B cell (primary cell): Measurements from ENCODE around the gene PIWIL1. TPM values are rescaled to one million over a fixed set of nuclear protein-coding genes. Genes with fewer than 3 reads are reported as not detected.

Experiments used
- ATAC-seq: fragments of 200-7000 bp; cut with Tn5 transposase; one replicate; pipeline ENCODE4 v1.10.0; 2021; ENCODE audit warnings: low read depth, mild to moderate bottlenecking, moderate number of reproducible peaks, moderate library complexity
- CTCF ChIA-PET: fragments of 350-600 bp; sonication (Branson Sonifier 250); formaldehyde crosslinking; loops from one replicate; lab custom pipeline; 2021; ENCODE audit warnings: antibody characterized with exemption, inconsistent platforms; lab: Charles Lee
- POLR2A ChIA-PET: fragments of 350-600 bp; sonication (Branson Sonifier 250); formaldehyde crosslinking; loops from one replicate; lab custom pipeline; 2021; ENCODE audit warnings: antibody characterized with exemption; lab: Charles Lee
- DNase-seq: peaks from one replicate; pipeline ENCODE4 v3.0.0; 2013
- H2AFZ ChIP-seq: 2 replicates; pipeline ENCODE4 v1.6.1; 2012; ENCODE audit warnings: mild to moderate bottlenecking, low read depth, low read length; ENCODE audit not compliant: insufficient read depth, poor library complexity, severe bottlenecking
- H3K27ac ChIP-seq, 2 donors: 1 replicate in 1 of 2; 2 replicates in 1 of 2; pipeline ENCODE4 v1.5.1; 2012 to 2013; ENCODE audit warnings: low read length in 2 of 2, mild to moderate bottlenecking in 2 of 2, moderate library complexity in 1 of 2
- H3K27me3 ChIP-seq, 4 experiments: fragments of 200-600 bp in 1 of 4; sonication (generic) in 1 of 4; replicated peaks in 1 of 4; 1 replicate in 2 of 4; 2 replicates in 2 of 4; pipeline versions ENCODE4 v1.6.1 to v1.7.0; 2013 to 2016; ENCODE audit warnings: low read length in 3 of 4, mild to moderate bottlenecking in 2 of 4, mixed read lengths in 1 of 4, moderate library complexity in 1 of 4; ENCODE audit not compliant: insufficient read depth in 4 of 4, control insufficient read depth in 3 of 4; ENCODE audit errors: control extremely low read depth in 1 of 4
- H3K36me3 ChIP-seq, 2 experiments: replicated peaks in 1 of 2; 1 replicate in 1 of 2; 2 replicates in 1 of 2; pipeline versions ENCODE4 v1.6.1 to v1.7.1; 2013; ENCODE audit warnings: low read length in 1 of 2; ENCODE audit not compliant: insufficient read depth in 2 of 2, control insufficient read depth in 1 of 2; ENCODE audit errors: control extremely low read depth in 1 of 2, extremely low read depth in 1 of 2
- H3K4me1 ChIP-seq, 2 donors: fragments of 200-600 bp in 1 of 2; sonication (generic) in 1 of 2; 1 replicate in 1 of 2; 2 replicates in 1 of 2; pipeline versions ENCODE4 v1.5.1 to v1.6.1; 2013 to 2017; ENCODE audit warnings: low read length in 2 of 2; ENCODE audit not compliant: control insufficient read depth in 2 of 2, insufficient read depth in 2 of 2
- H3K4me2 ChIP-seq: replicated peaks from 2 replicates; pipeline ENCODE3; 2012; ENCODE audit warnings: mild to moderate bottlenecking, low read depth, low read length; ENCODE audit not compliant: poor library complexity, severe bottlenecking
- H3K4me3 ChIP-seq, 5 experiments: fragments of 200-600 bp in 1 of 5; sonication (generic) in 1 of 5; 1 replicate in 3 of 5; 2 replicates in 2 of 5; pipeline versions ENCODE4 v1.5.1 to v1.7.0; 2011 to 2016; ENCODE audit warnings: low read length in 4 of 5, mild to moderate bottlenecking in 4 of 5, low read depth in 2 of 5, control low read depth in 1 of 5, moderate library complexity in 1 of 5; ENCODE audit not compliant: insufficient read depth in 1 of 5; ENCODE audit errors: control extremely low read depth in 1 of 5, extremely low read depth in 1 of 5
- H3K79me2 ChIP-seq: fragments of 200-600 bp; sonication (generic); one replicate; pipeline ENCODE4 v1.6.0; 2016; ENCODE audit warnings: low read length; ENCODE audit not compliant: control insufficient read depth, insufficient read depth
- H3K9ac ChIP-seq: fragments of 200-600 bp; sonication (generic); 2 replicates; pipeline ENCODE4 v1.6.1; 2017; ENCODE audit warnings: mild to moderate bottlenecking, low read length, moderate library complexity
- H3K9me3 ChIP-seq, 3 donors: one replicate each; pipeline versions ENCODE4 v1.6.1 to v1.7.1; 2013; ENCODE audit warnings: low read length in 2 of 3; ENCODE audit not compliant: control insufficient read depth in 2 of 3, insufficient read depth in 1 of 3; ENCODE audit errors: control extremely low read depth in 1 of 3
- H4K20me1 ChIP-seq: 2 replicates; pipeline ENCODE4 v1.6.0; 2012; ENCODE audit warnings: mild to moderate bottlenecking, low read length; ENCODE audit not compliant: insufficient read depth, control insufficient read depth, poor library complexity, severe bottlenecking
- H3K27ac Mint-ChIP-seq: one replicate; pipeline ENCODE4 v1.8.0; 2021; ENCODE audit warnings: mixed read lengths
- H3K27me3 Mint-ChIP-seq: one replicate; pipeline ENCODE4 v1.8.0; 2021; ENCODE audit warnings: mixed read lengths
- H3K4me1 Mint-ChIP-seq: one replicate; pipeline ENCODE4 v1.8.0; 2021; ENCODE audit warnings: mixed read lengths
- H3K4me3 Mint-ChIP-seq: one replicate; pipeline ENCODE4 v1.8.0; 2021; ENCODE audit warnings: mixed read lengths
- H3K9me3 Mint-ChIP-seq: one replicate; pipeline ENCODE4 v1.8.0; 2022; ENCODE audit warnings: mixed read lengths; ENCODE audit not compliant: insufficient read depth
- CTCF ChIP-seq: fragments of 200-600 bp; IDR thresholded peaks from one replicate; pipeline ENCODE4 v1.8.0; 2022; ENCODE audit warnings: antibody characterized with exemption, mild to moderate bottlenecking
- EZH2 ChIP-seq: IDR thresholded peaks from 2 replicates; pipeline ENCODE4 v1.6.1; 2012; ENCODE audit warnings: borderline replicate concordance, low read depth, mild to moderate bottlenecking, moderate library complexity, low read length; ENCODE audit not compliant: insufficient read depth, poor library complexity, severe bottlenecking
- WGBS: methylation state at CpG from one replicate; pipeline ENCODE4 v1.1.5; 2013; ENCODE audit warnings: missing lambda C conversion rate; ENCODE audit not compliant: insufficient coverage; 5-methylcytosine and 5-hydroxymethylcytosine counted together
- intact Hi-C: fragments of 100-400 bp; cut with micrococcal nuclease; formaldehyde crosslinking; loops from one replicate; pipeline ENCODE4 v1.10.0; 2022
- polyA plus RNA-seq: library from polyadenylated mRNA; depleted of rRNA; stranded (reverse); fragments of >200 nt; gene quantifications from 2 replicates; pipeline ENCODE4 v1.2.3, GENCODE V29; 2012
- total RNA-seq, 2 donors: library from RNA; stranded (reverse); fragments of 120-200 nt in 1 of 2; gene quantifications; 1 replicate in 1 of 2; 2 replicates in 1 of 2; pipeline versions ENCODE4 v1.2.3 to v1.2.4, GENCODE V29; 2013 to 2022

The PIWIL1 gene
- total and polyA plus RNA-seq, 2 donors (not counting 1 experiment from before 2014, with no cell fraction given), result not detected

DNA sequence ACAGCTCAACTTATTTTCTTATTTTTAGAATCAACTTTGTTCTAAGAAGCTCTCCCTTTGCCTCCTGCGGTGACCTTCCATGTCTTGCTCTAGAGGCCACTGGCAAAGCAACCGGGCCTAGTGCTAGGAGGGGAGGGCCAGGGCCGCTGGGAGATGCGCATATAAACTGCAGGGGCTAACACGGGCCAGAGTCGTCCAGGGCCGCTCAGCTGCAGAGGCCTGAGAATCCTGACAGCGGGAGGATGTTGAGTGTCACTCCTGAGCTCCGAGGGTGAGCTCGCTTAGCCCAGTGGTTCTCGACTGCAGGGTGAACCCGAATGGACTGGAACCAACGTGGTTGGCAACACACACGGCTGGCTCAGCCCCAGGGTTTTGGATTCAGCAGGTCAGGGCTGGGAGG lies 6.5 kb upstream of the PIWIL1 start:
- Mint-ChIP-seq H3K4me1 (no peaks in the 10 kb centered on the region), H3K27ac (no peak overlapping the region), H3K9me3 (no peaks in the 10 kb centered on the region), H3K4me3 (no peak overlapping the region), H3K27me3 (peaks cover 11% of the 10 kb centered on the region)
- no peak overlapping the region for H3K4me2 ChIP-seq
- no peak overlapping the region for H3K27ac ChIP-seq
- H3K9ac ChIP-seq, result no peak overlapping the region
- ATAC-seq, result no peak
- no peak overlapping the region for H3K4me3 ChIP-seq
- POLR2A ChIA-PET, result no interaction called here
- no peaks in the 10 kb centered on the region for H4K20me1 ChIP-seq
- CTCF ChIA-PET, result interaction anchor here (1.5 kb wide), 1 partner anchor 10 kb away, joined by 3 read pairs; no protein-coding TSS in a partner anchor
- no peak for TF ChIP-seq CTCF
- TF ChIP-seq EZH2, result no peak
- H3K9me3 ChIP-seq, result no peaks in the 10 kb centered on the region
- WGBS, result 76% methylated on average over 14 of the region's 14 CpGs
- intact Hi-C loops, result no loop called here
- peaks cover 0 to 2% (median 0%) of the 10 kb centered on the region in 4 experiments for H3K27me3 ChIP-seq
- no peak overlapping the region for H2AFZ ChIP-seq
- H3K4me1 ChIP-seq, result no peaks in the 10 kb centered on the region
- H3K36me3 ChIP-seq, result no peaks in the 10 kb centered on the region
- H3K79me2 ChIP-seq, result no peaks in the 10 kb centered on the region
- no peak for DNase-seq

DNA sequence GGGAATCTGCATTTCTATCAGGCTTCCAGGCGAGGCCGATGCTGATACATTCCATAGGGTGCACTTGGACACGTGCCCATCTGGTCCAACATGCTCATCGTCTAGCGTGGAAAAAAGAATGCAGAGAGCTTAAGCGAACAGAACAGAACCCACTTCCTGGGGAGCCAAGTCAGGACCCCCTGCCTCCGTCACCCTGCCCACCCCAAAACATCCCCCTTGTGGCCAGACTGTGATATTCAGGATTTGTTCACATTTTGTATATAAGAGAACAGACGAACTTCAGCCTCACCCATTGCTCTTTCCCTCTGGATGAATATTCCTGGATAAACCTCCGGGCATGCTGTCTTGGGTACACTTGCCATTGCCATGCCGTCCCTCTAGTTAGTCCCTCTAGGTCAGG lies 4.3 kb upstream of the PIWIL1 start:
- Histone ChIP-seq H3K79me2 (no peaks in the 10 kb centered on the region), H3K9me3 (peaks cover 0 to 4% (median 0%) of the 10 kb centered on the region in 3 donors), H3K27me3 (peaks cover 0 to 2% (median 0%) of the 10 kb centered on the region in 4 experiments), H3K9ac (no peak overlapping the region), H4K20me1 (no peaks in the 10 kb centered on the region), H3K4me2 (no peak overlapping the region), H3K36me3 (no peaks in the 10 kb centered on the region), H2AFZ (no peak overlapping the region), H3K4me1 (no peaks in the 10 kb centered on the region), H3K4me3 (no peak overlapping the region), H3K27ac (no peak overlapping the region)
- ATAC-seq, result no peak
- intact Hi-C loops, result no loop called here
- POLR2A ChIA-PET, result no interaction called here
- Mint-ChIP-seq H3K27me3 (peaks cover 11% of the 10 kb centered on the region), H3K4me1 (no peaks in the 10 kb centered on the region), H3K4me3 (no peak overlapping the region), H3K9me3 (no peaks in the 10 kb centered on the region), H3K27ac (no peak overlapping the region)
- TF ChIP-seq EZH2 (no peak), CTCF (no peak)
- CTCF ChIA-PET, result no interaction called here
- 79% methylated on average over 9 of the region's 10 CpGs for WGBS
- DNase-seq, result no peak
